ENCODE data around the gene FKRP.

The FKRP gene

GRCh38 chr19:46724468-46724867, 21.4 kb upstream of the FKRP start:
- Histone ChIP-seq H3K36me3 (ENCODE audit: insufficient read depth, low read length) (peaks cover 92% of the 10 kb centered on the region; the same call in 1 of the 2 replicates), H3K79me2 (ENCODE audit: insufficient read depth, low read length) (peaks cover 10% of the 10 kb centered on the region; the same call in 1 of the 2 replicates), H2AFZ (ENCODE audit: low read length) (no peak overlapping the region), H3K9ac (ENCODE audit: low read depth, low read length, poor library complexity, severe bottlenecking) (no peak overlapping the region), H3F3A (ENCODE audit: low read depth) (no peaks in the 10 kb centered on the region; the same call in 1 of the 2 replicates), H3K9me3 (ENCODE audit: insufficient read depth, low read depth, low read length) (no peaks in the 10 kb centered on the region), H3K4me1 (ENCODE audit: insufficient read depth, low read length, poor library complexity, severe bottlenecking) (peaks cover 44% of the 10 kb centered on the region), H4K20me1 (ENCODE audit: insufficient read depth, low read length, poor library complexity, severe bottlenecking) (peaks cover 16% of the 10 kb centered on the region), H3K27me3 (ENCODE audit: insufficient read depth, low read length, poor library complexity, severe bottlenecking) (no peaks in the 10 kb centered on the region), H3K4me3 (ENCODE audit: low read length, poor library complexity, severe bottlenecking) (no peak overlapping the region), H3K9me2 (replicated peaks; ENCODE audit: low read depth, low read length) (no peaks in the 10 kb centered on the region), H3K4me2 (ENCODE audit: low read depth, low read length, poor library complexity, severe bottlenecking) (no peak overlapping the region)
- TF ChIP-seq EZH2phosphoT487 (IDR thresholded peaks at IDR 0.05; ENCODE audit: borderline replicate concordance) (no peak), CTCF (conservative IDR thresholded peaks at IDR 0.05; ENCODE audit: low read length) (no peak)

GRCh38 chr19:46725036-46725820, 20.6 kb upstream of the FKRP start:
- H3K27me3 ChIP-seq (ENCODE audit: insufficient read depth, low read length, poor library complexity, severe bottlenecking) = no peaks in the 10 kb centered on the region
- no peak overlapping the region for H3K4me3 ChIP-seq (ENCODE audit: low read length, poor library complexity, severe bottlenecking)
- peaks cover 36% of the 10 kb centered on the region for H3K4me1 ChIP-seq (ENCODE audit: insufficient read depth, low read length, poor library complexity, severe bottlenecking)
- H3K4me2 ChIP-seq (ENCODE audit: low read depth, low read length, poor library complexity, severe bottlenecking) = no peak overlapping the region
- no peaks in the 10 kb centered on the region for H3K9me2 ChIP-seq (replicated peaks; ENCODE audit: low read depth, low read length)
- no peak overlapping the region for H3K9ac ChIP-seq (ENCODE audit: low read depth, low read length, poor library complexity, severe bottlenecking)
- H3F3A ChIP-seq (ENCODE audit: low read depth) = no peaks in the 10 kb centered on the region
- peaks cover 94% of the 10 kb centered on the region; the same call in 1 of the 2 replicates for H3K36me3 ChIP-seq (ENCODE audit: insufficient read depth, low read length)
- peaks cover 10% of the 10 kb centered on the region; the same call in 1 of the 2 replicates for H3K79me2 ChIP-seq (ENCODE audit: insufficient read depth, low read length)
- peaks cover 16% of the 10 kb centered on the region for H4K20me1 ChIP-seq (ENCODE audit: insufficient read depth, low read length, poor library complexity, severe bottlenecking)
- no peaks in the 10 kb centered on the region for H3K9me3 ChIP-seq (ENCODE audit: insufficient read depth, low read depth, low read length)
- no peak for TF ChIP-seq CTCF (conservative IDR thresholded peaks at IDR 0.05; ENCODE audit: low read length)
- no peak for TF ChIP-seq EZH2phosphoT487 (IDR thresholded peaks at IDR 0.05; ENCODE audit: borderline replicate concordance)
- no peak overlapping the region for H2AFZ ChIP-seq (ENCODE audit: low read length)

GRCh38 chr19:46725859-46726393, 19.9 kb upstream of the FKRP start:
- Histone ChIP-seq H3K9me3 (ENCODE audit: insufficient read depth, low read depth, low read length) (no peaks in the 10 kb centered on the region), H3K79me2 (ENCODE audit: insufficient read depth, low read length) (peaks cover 10% of the 10 kb centered on the region; the same call in 1 of the 2 replicates), H2AFZ (ENCODE audit: low read length) (no peak overlapping the region), H3K9ac (ENCODE audit: low read depth, low read length, poor library complexity, severe bottlenecking) (no peak overlapping the region), H4K20me1 (ENCODE audit: insufficient read depth, low read length, poor library complexity, severe bottlenecking) (peaks cover 16% of the 10 kb centered on the region), H3F3A (ENCODE audit: low read depth) (no peaks in the 10 kb centered on the region), H3K4me2 (ENCODE audit: low read depth, low read length, poor library complexity, severe bottlenecking) (no peak overlapping the region), H3K27me3 (ENCODE audit: insufficient read depth, low read length, poor library complexity, severe bottlenecking) (no peaks in the 10 kb centered on the region), H3K4me1 (ENCODE audit: insufficient read depth, low read length, poor library complexity, severe bottlenecking) (peaks cover 29% of the 10 kb centered on the region), H3K36me3 (ENCODE audit: insufficient read depth, low read length) (peaks cover 95% of the 10 kb centered on the region; the same call in 1 of the 2 replicates), H3K4me3 (ENCODE audit: low read length, poor library complexity, severe bottlenecking) (no peak overlapping the region), H3K9me2 (replicated peaks; ENCODE audit: low read depth, low read length) (no peaks in the 10 kb centered on the region)
- TF ChIP-seq EZH2phosphoT487 (IDR thresholded peaks at IDR 0.05; ENCODE audit: borderline replicate concordance) = no peak

Measured in Loucy (cell line).